NB4 (cell line): ENCODE measurements around the gene VSX2.

ENCODE experiments used
- CTCF ChIP-seq: IDR thresholded peaks from one replicate; pipeline ENCODE4 v1.5.1; 2012; ENCODE audit warnings: low read depth, low read length
- POLR2A ChIP-seq: IDR thresholded peaks from 2 replicates; pipeline ENCODE4 v1.6.1; 2011; ENCODE audit warnings: mild to moderate bottlenecking; ENCODE audit not compliant: insufficient read length; ENCODE audit errors: extremely low read depth

GRCh38 chr14:74292061-74292460 lies 52.8 kb downstream of the VSX2 start:
- TF ChIP-seq CTCF (no peak), POLR2A (no peak)
